AG09309 (cell line): ENCODE measurements around the gene CDH4.

Experiments
- DNase-seq: peaks from one replicate; pipeline ENCODE4 v3.0.0-alpha.2; 2010; ENCODE audit warnings: low read depth
- H3K4me3 ChIP-seq: 2 replicates; pipeline ENCODE4 v1.5.1; 2011; ENCODE audit warnings: mild to moderate bottlenecking, low read depth, low read length, moderate library complexity; ENCODE audit not compliant: control insufficient read depth
- CTCF ChIP-seq: IDR thresholded peaks from 2 replicates; pipeline ENCODE4 v1.5.1; 2011; ENCODE audit warnings: mild to moderate bottlenecking, low read depth, low read length, inconsistent platforms; ENCODE audit not compliant: insufficient read depth, control insufficient read depth; ENCODE audit errors: missing control alignments

Gene CDH4

GRCh38 chr20:61667056-61667792 is 415.2 kb downstream of the CDH4 start:
- no peak for TF ChIP-seq CTCF
- no peak overlapping the region for H3K4me3 ChIP-seq

GRCh38 chr20:61668065-61668650 is 416.1 kb downstream of the CDH4 start:
- TF ChIP-seq CTCF, result no peak
- DNase-seq, result no peak
- no peak overlapping the region for H3K4me3 ChIP-seq

More at GRCh38 chr20:61667056-61667792, 415.2 kb downstream of the CDH4 start:
- DNase-seq, result no peak

GRCh38 chr20:61668771-61669503 is 416.9 kb downstream of the CDH4 start:
- no peak overlapping the region for H3K4me3 ChIP-seq
- TF ChIP-seq CTCF, result no peak
- no peak for DNase-seq

DNA sequence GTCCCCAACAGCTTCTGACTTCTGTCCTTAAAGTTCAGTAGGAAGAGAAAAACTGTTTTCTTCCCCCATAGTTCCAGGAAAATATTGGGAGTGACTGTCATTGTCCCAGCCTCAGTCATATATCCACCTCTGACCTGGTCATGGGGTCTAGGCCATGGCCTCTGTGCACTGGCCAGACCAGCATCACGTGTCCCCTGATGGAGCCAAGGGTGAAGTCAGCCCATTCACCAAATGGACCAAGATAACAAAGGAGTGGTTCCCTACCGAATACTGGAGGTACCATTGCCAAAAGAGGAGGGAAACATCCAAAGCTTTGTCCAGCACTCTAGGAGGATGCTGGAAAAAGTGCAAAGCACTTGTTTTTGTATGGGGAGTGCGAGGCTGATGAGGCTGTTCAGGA is 418.2 kb downstream of the CDH4 start:
- TF ChIP-seq CTCF, result no peak
- H3K4me3 ChIP-seq, result no peak overlapping the region
- no peak for DNase-seq

DNA sequence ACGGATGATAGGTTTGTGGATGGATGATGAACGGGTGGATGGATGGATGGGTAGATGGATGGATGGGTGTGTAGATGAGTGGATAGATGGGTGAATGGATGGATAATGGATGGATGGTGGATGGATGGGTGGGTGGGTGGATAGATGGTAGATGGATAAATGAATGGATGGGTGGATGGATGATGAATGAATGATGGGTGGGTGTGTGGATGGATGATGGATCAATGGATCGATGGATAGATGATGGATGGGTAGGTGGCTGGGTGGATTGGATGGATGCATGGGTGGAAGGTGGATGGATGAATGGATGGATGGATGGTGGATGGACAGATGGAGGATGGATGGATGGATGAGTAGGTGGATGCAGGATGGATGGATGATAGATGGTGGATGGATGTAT is 419.5 kb downstream of the CDH4 start:
- H3K4me3 ChIP-seq, result no peak overlapping the region
- TF ChIP-seq CTCF, result no peak
- DNase-seq, result no peak

DNA sequence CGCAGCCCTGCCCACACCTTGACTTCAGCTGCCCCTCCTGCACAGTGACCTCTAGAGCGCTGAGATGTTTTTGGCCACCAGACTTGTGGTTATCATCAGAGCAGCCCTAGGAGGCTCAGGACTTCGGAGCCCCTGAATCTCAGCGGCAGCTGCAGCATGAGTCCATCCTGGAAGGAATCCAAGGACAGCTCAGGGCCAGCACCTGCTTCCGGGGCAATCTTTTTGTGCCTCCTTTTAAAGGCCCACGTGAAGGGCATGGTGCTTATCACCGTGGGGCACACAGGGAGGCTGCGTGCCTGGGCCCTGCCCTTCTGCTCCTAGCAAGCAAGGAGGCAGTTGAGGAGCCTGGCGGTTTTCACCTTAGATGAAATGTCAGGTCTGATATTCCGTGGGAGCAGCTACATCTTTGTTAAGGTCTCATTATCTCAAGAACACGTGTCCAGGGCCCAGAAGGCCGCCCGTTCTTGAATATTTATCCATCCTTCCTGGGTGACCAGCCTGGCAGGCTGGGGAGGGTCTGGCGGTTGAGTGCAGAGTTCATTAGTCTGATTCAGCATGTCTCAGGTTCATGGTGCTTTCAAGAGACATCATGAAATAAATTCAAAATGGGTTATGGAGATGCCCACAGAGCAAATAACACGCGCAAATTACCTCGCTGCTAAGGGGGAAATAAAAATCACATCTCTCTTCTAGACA is 421.2 kb downstream of the CDH4 start:
- no peak overlapping the region for H3K4me3 ChIP-seq
- TF ChIP-seq CTCF, result no peak
- DNase-seq, result no peak
